ENCODE measurements around the gene PRRC2B. TPM values are rescaled to one million over a fixed set of nuclear protein-coding genes. Genes with fewer than 3 reads are reported as not detected.

PRRC2B gene
- total and polyA plus RNA-seq, 2 of the 13 experiments (the other 11 are each of a cell fraction or from before 2014, with no cell fraction given), result 20.8 to 37.4 TPM

Small RNA genes within 50 kb of the gene (small RNA-seq; reads per million reads assigned to genes)
- gene SNORD62A (ENCODE audit: insufficient read depth in 2 of 3, insufficient read length in 3 of 3, low read depth in 2 of 3, low replicate concordance in 1 of 3) (0 reads per million in 3 experiments), gene SNORD62B (ENCODE audit: insufficient read depth in 2 of 3, insufficient read length in 3 of 3, low read depth in 2 of 3, low replicate concordance in 1 of 3) (0 reads per million in 3 experiments)

Other genes with a start within 250 kb of the PRRC2B start
- gene FAM78A, start 117.6 kb upstream of the PRRC2B start, total RNA-seq (2016; rRNA removed; fragmentation: Illumina TruSeq; extraction: Trizol), result 0.14 and 0.18 TPM in 2 replicates
- 0.51 and 0.62 TPM in 2 replicates for gene FAM78A, start 117.6 kb upstream of the PRRC2B start, polyA plus RNA-seq (2011; rRNA removed)
- 0.66 and 1.2 TPM in 2 replicates for gene PLPP7, start 104.4 kb upstream of the PRRC2B start, total RNA-seq (2016; rRNA removed; fragmentation: Illumina TruSeq; extraction: Trizol)
- gene PLPP7, start 104.4 kb upstream of the PRRC2B start, polyA plus RNA-seq (2011; rRNA removed), result 0.33 and 0.67 TPM in 2 replicates
- 6.3 and 21.6 TPM in 2 replicates for gene POMT1, start 108.8 kb downstream of the PRRC2B start, total RNA-seq (2016; rRNA removed; fragmentation: Illumina TruSeq; extraction: Trizol)
- 22.7 and 27.1 TPM in 2 replicates for gene POMT1, start 108.8 kb downstream of the PRRC2B start, polyA plus RNA-seq (2011; rRNA removed)
- gene UCK1, start 137.2 kb downstream of the PRRC2B start, total RNA-seq (2016; rRNA removed; fragmentation: Illumina TruSeq; extraction: Trizol), result 24.1 and 25.3 TPM in 2 replicates
- 11.0 and 15.3 TPM in 2 replicates for gene UCK1, start 137.2 kb downstream of the PRRC2B start, polyA plus RNA-seq (2011; rRNA removed)
- not detected in 2 replicates for gene PRRT1B, start 151.4 kb downstream of the PRRC2B start, total RNA-seq (2016; rRNA removed; fragmentation: Illumina TruSeq; extraction: Trizol)
- not detected in 2 replicates for gene PRRT1B, start 151.4 kb downstream of the PRRC2B start, polyA plus RNA-seq (2011; rRNA removed)